ENCODE data around the gene CLIP1. TPM values are rescaled to one million over a fixed set of nuclear protein-coding genes. Genes with fewer than 3 reads are reported as not detected.

CLIP1 gene
- total RNA-seq, 2 experiments from 2014 or later, result 42.5 to 47.2 TPM

DNA sequence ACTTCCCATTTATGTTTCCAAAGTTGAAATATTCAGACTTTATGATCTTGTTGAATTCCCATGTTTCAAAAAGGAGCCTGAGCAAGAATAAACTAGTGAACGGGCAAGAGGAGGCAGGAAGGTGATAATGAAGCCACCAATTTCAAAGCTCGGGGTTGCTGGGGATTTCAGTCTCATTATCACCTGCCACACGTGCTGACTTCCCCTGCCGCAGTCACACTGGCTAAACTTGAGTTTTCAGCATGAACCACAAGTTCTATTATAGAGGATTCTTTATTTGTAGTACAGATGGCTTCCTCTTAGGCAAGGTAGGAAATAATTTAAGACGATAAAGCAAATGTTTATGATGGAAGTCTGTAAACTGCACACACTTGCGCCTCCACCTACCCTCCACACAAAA is 178.5 kb downstream of the CLIP1 start:
- ChIA-PET CTCF (interaction anchor here (1.0 to 1.9 kb wide), 3 partner anchors 23 to 592 kb away, joined by 3 to 5 read pairs (median 3); no protein-coding TSS in a partner anchor), POLR2A (interaction anchor here (2.5 kb wide), 1 partner anchor 17 kb away, joined by 15 read pairs; the partner anchor contains the start of gene DIABLO)

DNA sequence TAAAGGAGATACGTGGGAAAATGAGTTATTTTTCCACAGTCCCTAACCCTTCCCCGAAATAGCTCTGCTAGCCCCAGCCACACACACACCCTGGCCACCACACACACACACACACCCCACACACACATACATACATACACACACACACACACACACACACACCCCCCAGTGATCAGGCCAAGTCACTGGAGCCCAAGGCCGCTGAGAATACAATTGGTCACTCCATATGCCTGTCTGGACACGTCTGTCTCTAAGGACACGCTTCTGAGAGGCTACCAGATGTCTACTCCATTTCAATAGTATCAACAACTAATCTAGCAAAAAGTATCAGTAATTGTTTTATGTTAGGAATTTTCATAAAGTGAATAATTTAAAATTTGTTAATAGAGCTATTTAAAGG is 183.6 kb downstream of the CLIP1 start:
- ChIA-PET CTCF (no interaction called here), POLR2A (no interaction called here)

DNA sequence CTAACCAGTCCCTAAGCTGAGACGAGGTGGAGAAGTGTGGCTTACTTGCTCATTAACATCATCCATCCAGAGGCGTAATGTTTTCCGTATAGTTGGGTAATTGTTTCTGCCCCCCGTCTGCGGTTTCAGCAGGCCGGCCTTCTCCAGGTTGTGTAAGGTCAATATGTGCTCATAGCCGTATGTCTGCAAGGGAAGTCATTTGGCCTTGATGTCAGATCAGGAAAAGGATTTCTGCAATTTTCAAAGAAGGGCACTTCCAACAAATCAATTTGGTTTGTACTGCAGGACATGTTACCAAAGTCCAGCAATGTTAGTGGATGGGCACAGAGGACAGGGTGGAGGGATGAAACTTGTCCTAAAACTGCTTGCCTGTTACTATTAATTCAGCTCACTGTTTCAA is 186.7 kb downstream of the CLIP1 start:
- ChIA-PET CTCF (interaction anchor here (0.6 to 1.2 kb wide), 2 partner anchors 9 to 188 kb away, joined by 3 to 6 read pairs; no protein-coding TSS in a partner anchor), POLR2A (interaction anchor here (0.6 kb wide), 1 partner anchor 10 kb away, joined by 4 read pairs; the partner anchor contains the start of gene DIABLO)

DNA sequence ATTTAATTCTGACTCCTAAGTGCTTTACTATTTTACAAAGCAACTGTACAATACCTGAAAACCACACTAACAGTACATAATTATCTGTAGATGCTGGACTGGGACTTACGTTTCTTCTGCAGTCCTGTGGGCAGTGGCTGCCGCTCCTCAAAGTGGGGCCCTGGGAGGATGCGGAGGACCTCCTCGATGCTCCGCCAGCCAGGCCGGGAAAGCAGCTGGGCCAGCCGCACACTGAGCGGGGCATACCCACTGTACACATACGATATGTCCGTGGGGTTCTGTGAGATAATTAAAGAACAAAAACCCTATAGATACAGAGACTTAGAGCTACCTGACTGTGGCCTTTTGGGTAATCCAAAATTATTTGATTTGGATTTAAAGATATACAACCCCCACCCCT is 189.8 kb downstream of the CLIP1 start:
- ChIA-PET CTCF (no interaction called here), POLR2A (interaction anchor here (0.6 kb wide), 1 partner anchor 33 kb away, joined by 3 read pairs; no protein-coding TSS in a partner anchor)

DNA sequence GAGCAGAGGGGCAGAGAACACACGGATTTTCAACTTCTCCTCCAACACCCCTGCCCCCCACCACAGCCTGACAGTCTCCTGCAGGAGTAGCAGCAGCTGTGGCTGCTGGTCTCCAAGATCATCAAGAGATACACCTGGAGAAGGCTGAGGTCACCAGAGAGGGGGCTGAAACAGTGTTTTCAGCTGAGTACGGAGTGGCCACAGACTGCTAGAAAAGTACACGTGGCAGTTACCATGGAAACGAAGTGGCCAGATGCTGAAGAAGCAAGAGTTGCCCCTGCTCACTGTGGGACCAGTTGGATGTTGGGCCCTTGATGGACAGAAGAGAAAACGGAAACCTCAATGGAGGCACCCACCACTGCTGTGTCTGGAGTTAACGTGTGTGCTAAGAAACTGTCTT is 191.7 kb downstream of the CLIP1 start:
- ChIA-PET POLR2A (no interaction called here), CTCF (no interaction called here)

DNA sequence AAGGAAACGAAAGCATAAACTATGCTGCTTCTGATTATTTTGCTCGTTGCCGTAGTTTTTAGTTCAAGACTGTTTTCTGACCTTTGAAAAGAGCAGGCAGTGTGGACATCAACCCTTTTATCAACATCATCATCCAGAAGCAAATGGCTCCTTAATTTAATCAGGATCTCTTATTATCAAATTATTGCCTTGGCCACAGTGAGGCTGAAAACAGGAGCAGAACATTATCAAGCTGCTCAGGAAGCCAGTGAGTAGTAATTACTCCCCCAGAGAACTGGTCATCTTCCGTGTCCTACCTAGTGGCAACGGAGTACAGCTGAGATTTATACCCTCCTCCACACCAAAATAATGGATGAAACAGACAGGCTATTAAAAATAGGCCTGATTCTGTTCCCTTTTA is 194.4 kb downstream of the CLIP1 start:
- POLR2A ChIA-PET, result no interaction called here
- CTCF ChIA-PET, result interaction anchor here (1.6 kb wide), 1 partner anchor 17 kb away, joined by 8 read pairs; no protein-coding TSS in a partner anchor

DNA sequence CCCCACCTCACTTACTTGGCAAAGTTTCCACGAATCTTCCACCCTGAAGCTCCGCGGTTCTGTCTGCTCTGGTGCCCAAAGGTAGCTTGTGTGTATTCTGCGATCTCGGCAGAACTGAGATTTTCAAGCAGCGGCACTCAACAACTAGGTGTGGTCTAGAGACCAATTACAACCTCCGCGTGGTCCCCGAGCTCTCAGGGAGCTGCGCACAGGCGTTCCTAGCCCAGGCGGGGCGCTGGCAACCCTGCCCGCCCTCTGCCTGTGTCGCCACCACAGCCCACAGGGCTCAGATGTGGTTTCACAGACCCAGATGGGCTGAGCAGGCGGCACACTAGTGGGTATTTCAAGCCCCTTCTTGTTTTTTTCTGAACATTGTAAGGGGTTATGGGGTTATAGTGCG is 195.1 kb downstream of the CLIP1 start:
- POLR2A ChIA-PET, result interaction anchor here (0.6 to 2.4 kb wide), 3 partner anchors 17 to 1268 kb away, joined by 3 to 16 read pairs (median 15); partner anchors contain the start of gene VPS33A
- CTCF ChIA-PET, result interaction anchor here (1.6 kb wide), 1 partner anchor 18 kb away, joined by 8 read pairs; no protein-coding TSS in a partner anchor

DNA sequence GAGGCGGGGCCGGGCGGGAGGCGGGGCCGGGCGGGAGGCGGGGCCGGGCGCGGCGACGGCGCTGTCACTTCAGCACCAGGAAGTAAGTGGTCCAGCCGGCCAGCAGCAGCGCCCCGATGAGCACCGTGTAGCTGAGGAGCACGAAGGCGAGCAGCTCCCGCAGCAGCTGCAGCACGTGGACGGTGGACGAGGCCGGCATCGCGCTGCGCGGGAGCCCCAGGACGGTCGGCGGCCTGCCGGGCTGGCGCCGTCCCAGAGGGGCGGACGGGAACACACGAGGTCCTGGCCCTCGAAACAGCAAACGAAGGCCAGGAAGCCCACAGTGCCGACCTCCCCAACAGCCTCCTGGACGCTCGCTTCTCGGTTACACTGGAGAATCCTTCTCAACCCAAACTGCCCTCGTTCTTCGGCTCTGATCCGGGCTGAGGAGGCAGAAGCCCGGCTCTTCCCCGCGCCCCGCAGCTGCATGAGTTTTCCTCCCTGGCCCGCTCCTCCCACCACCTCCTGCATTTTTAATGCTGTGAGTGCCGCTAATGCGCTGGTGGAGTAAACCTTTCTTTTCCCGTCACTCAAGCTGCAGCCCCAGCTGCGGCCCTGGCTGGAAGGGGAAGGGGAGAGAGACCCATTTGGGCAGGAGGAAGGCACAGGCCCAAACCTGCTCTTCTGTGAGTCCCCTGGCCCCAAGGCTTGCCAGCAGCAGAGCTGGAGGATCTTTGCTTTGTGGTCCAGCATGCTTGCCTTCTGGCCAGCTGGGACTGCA is 195.9 kb downstream of the CLIP1 start:
- CTCF ChIA-PET, result interaction anchor here (0.5 to 1.6 kb wide), 5 partner anchors 18 to 364 kb away, joined by 3 to 8 read pairs (median 3); partner anchors contain the start of gene CFAP251
- POLR2A ChIA-PET, result interaction anchor here (0.5 to 2.4 kb wide), 9 partner anchors 11 to 610 kb away, joined by 3 to 16 read pairs (median 4); partner anchors contain the start of genes KNTC1, RSRC2, VPS33A and ZCCHC8

DNA sequence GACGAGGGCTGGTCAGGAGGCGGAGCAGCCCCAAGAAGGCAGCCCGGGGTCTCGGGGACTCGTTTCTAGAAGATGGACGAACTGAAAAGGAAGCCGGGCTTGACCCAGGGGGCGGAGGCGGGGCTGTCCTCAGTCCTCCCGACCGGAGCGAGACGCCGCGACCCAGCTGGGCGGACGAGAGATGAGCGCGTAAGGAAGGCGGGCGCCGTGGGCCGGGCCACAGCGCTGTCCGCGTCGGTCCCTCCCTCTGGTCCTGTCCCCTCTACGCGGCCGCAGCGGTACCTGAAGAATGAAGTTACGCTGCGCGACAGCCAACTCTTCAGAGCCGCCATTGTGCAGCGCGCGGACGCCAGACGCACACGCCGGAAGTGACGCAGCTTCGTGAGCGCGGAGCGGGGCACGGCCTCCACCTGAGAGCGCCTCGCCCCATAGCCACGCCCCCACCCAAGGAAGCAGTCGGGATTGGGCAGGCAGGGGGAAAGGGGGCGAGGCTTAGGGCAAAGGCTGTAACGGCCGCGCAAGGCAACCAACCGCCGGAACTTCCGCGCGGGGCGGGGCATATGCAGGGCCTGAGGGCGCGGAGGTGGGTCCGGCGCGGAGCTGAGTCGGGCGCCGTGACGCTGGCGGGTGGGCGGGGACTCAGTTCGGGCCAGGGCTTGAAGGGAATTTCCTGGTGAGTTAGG is 196.6 kb downstream of the CLIP1 start, which contains the start of gene DIABLO:
DIABLO (minus strand) TSS at position 370 of the 683 bp plus-strand sequence; CDS start at position 332, 38 bp downstream.
- POLR2A ChIA-PET, result interaction anchor here (0.5 to 2.4 kb wide), 9 partner anchors 10 to 610 kb away, joined by 3 to 16 read pairs (median 4); partner anchors contain the start of genes KNTC1, RSRC2, VPS33A and ZCCHC8
- CTCF ChIA-PET, result interaction anchor here (0.5 to 1.2 kb wide), 4 partner anchors 39 to 307 kb away, joined by 3 read pairs; partner anchors contain the start of gene CFAP251

Other genes starting within 250 kb of the CLIP1 start
- 1 to 10 TPM; 2.0 to 3.4 TPM for gene IL31, start 248.4 kb downstream of the CLIP1 start, total RNA-seq
- gene LRRC43, start 239.5 kb downstream of the CLIP1 start, total RNA-seq, result under 1 TPM in 1 of 2 experiments, not detected in 1; 0.11 TPM
- gene B3GNT4, start 219.0 kb downstream of the CLIP1 start, total RNA-seq, result under 1 TPM; 0.46 to 0.63 TPM
- 10 to 100 TPM; 58.2 to 61.0 TPM for gene DIABLO, start 196.6 kb downstream of the CLIP1 start, total RNA-seq
- gene VPS33A, start 156.2 kb downstream of the CLIP1 start, total RNA-seq, result 10 to 100 TPM; 37.2 to 40.7 TPM
- 10 to 100 TPM; 35.2 to 37.6 TPM for gene ZCCHC8, start 78.3 kb upstream of the CLIP1 start, total RNA-seq
- 10 to 100 TPM; 84.1 to 89.4 TPM for gene RSRC2, start 104.3 kb upstream of the CLIP1 start, total RNA-seq
- 10 to 100 TPM; 90.7 to 97.8 TPM for gene KNTC1, start 104.6 kb upstream of the CLIP1 start, total RNA-seq

All from activated CD8-positive, alpha-beta memory T cell treated with anti-CD3 and anti-CD28 coated beads for 36 hours (primary cell).